Heart right ventricle (tissue), 16 donors: Measurements from ENCODE around the gene LMBR1L. TPM values are rescaled to one million over a fixed set of nuclear protein-coding genes. Genes with fewer than 3 reads are reported as not detected.

Experiments used
- ATAC-seq, 8 donors: fragments of 200-7000 bp; cut with Tn5 transposase; one replicate each; pipeline ENCODE4 v1.9.1; 2020; ENCODE audit warnings: mild to moderate bottlenecking in 8 of 8, moderate library complexity in 8 of 8, moderate number of reproducible peaks in 1 of 8
- DNase-seq, 2 donors: peaks; one replicate each; pipeline ENCODE4 v3.0.0-alpha.2; 2020
- H3K27ac ChIP-seq, 10 donors: fragments of 200-600 bp; sonication (generic) in 2 of 10; one replicate each; pipeline versions ENCODE4 v1.5.0 to v1.8.0; 2020 to 2022; ENCODE audit warnings: mild to moderate bottlenecking in 3 of 10
- H3K27me3 ChIP-seq, 7 donors: fragments of 200-600 bp; one replicate each; pipeline ENCODE4 v1.8.0; 2021 to 2022; ENCODE audit warnings: mild to moderate bottlenecking in 2 of 7
- H3K36me3 ChIP-seq, 9 donors: fragments of 200-600 bp; sonication (generic) in 1 of 9; one replicate each; pipeline versions ENCODE4 v1.5.0 to v1.8.0; 2020 to 2022; ENCODE audit warnings: mild to moderate bottlenecking in 2 of 9
- H3K4me1 ChIP-seq, 9 donors: fragments of 200-600 bp; sonication (generic) in 1 of 9; one replicate each; pipeline versions ENCODE4 v1.5.0 to v1.8.0; 2020 to 2022; ENCODE audit warnings: mild to moderate bottlenecking in 4 of 9
- H3K4me3 ChIP-seq, 10 donors: fragments of 200-600 bp; sonication (generic) in 2 of 10; one replicate each; pipeline versions ENCODE4 v1.5.0 to v1.8.0; 2020 to 2022; ENCODE audit warnings: mild to moderate bottlenecking in 7 of 10, moderate library complexity in 2 of 10
- H3K9me3 ChIP-seq, 11 donors: fragments of 200-600 bp in 10 of 11; sonication (generic) in 2 of 11; one replicate each; pipeline versions ENCODE4 v1.5.0 to v1.8.0; 2013 to 2022; ENCODE audit warnings: mild to moderate bottlenecking in 2 of 11, control low read depth in 1 of 11, moderate library complexity in 1 of 11
- CTCF ChIP-seq, 9 donors: fragments of 200-600 bp; sonication (generic) in 2 of 9; IDR thresholded peaks; one replicate each; pipeline versions ENCODE4 v1.5.0 to v1.8.0; 2021 to 2022; ENCODE audit warnings: antibody characterized with exemption in 9 of 9, mild to moderate bottlenecking in 5 of 9, moderate library complexity in 1 of 9
- WGBS, 2 donors: extraction: QIAGEN DNeasy Blood & Tissue Kit; methylation state at CpG; one replicate each; pipeline ENCODE4 v1.1.7; 2013; ENCODE audit warnings: inconsistent platforms in 1 of 2; 5-methylcytosine and 5-hydroxymethylcytosine counted together
- intact Hi-C, 10 donors: fragments of 100-400 bp; cut with DNase I; formaldehyde crosslinking; loops; one replicate each; pipeline versions ENCODE4 v1.11.1 to v1.14.2; 2022
- polyA plus RNA-seq, 2 donors: library from polyadenylated mRNA; stranded (reverse); fragments of 200-250 nt; gene quantifications; one replicate each; pipeline ENCODE4 v1.2.3, GENCODE V29; 2013
- total RNA-seq, 10 donors: library from RNA; stranded (reverse); fragmentation: NEBNext Ultra II Directional in 3 of 10; extraction: Animal tissue kit (Norgen Biotek cat#: 25700) in 3 of 10; gene quantifications; one replicate each; pipeline versions ENCODE4 v1.2.1 to v1.2.4, GENCODE V29; 2021 to 2023
- donor health status: Arrhythmogenic right ventricular cardiomyopathy.
- donor health status: ischemic (EF 13 %, LVEDD 7.1; RV severe dilation, severe dysfunction).
- donor health status: healthy with polysubstance abuse.
- donor health status: DM: no; HTN: yes; CAD: no.
- donor health status: DM: no; HTN: no; CAD: no.
- donor health status: ischemic (EF 25% LVEDD 6.9; RV normal size, moderate dysfunction).
- donor health status: ischemic (EF 25% LVEDD 5.7; RV mildly dilated, moderate dysfunction).
- donor health status: healthy.
- donor health status: DM: yes; HTN: yes; CAD: no.
- donor health status: Ischemic cardiomyopathy.
- donor health status: ischemic (EF 35%, LVEDD 5.7; RV mildly dilated, moderate dysfunction).
- donor health status: nonischemic (EF 11% LVEDD 7.7; RV severe dilation, severe dysfunction).
- donor health status: DM: yes; HTN: yes; CAD: no.
- donor health status: PGD.
- donor health status: ischemic (EF 29% LVEDD 5.4; RV normal size, mild dysfunction).
- donor health status: nonischemic (EF 23%, LVEDD 6.1; RV moderate dilation, normal function).

The LMBR1L gene
- total and polyA plus RNA-seq, 12 donors, result 21.5 to 51.8 (median 30.8) TPM

- intact Hi-C loops, result loop anchor here (2.0 to 10.0 kb wide), 6 partner anchors 19 to 147 kb away; no protein-coding TSS in a partner anchor
These were observed 20.6 kb downstream of the LMBR1L start for GRCh38 chr12:49089821-49090773.

GRCh38 chr12:49088932-49089330, 21.7 kb downstream of the LMBR1L start:
- no peak for ATAC-seq
- Histone ChIP-seq H3K27ac (no peak overlapping the region), H3K27me3 (peaks cover 7 to 57% (median 47%) of the 10 kb centered on the region in 7 donors), H3K4me3 (no peak overlapping the region), H3K4me1 (peaks cover 27 to 62% (median 57%) of the 10 kb centered on the region in 9 donors), H3K36me3 (no peaks in the 10 kb centered on the region), H3K9me3 (peaks cover 0 to 4% (median 0%) of the 10 kb centered on the region in 11 donors)
- intact Hi-C loops, result loop anchor here (1.0 to 10.0 kb wide), 9 partner anchors 20 to 148 kb away; no protein-coding TSS in a partner anchor
- 58 to 61% methylated on average over 6 of the region's 6 CpGs for WGBS, 2 donors
- DNase-seq, result no peak
- no peak for TF ChIP-seq CTCF (IDR thresholded peaks at IDR 0.05)

More at GRCh38 chr12:49089821-49090773, 20.6 kb downstream of the LMBR1L start:
- peak in 1 of 2 donors; percentile 40 for DNase-seq
- peaks cover 39 to 73% (median 68%) of the 10 kb centered on the region in 9 donors for H3K4me1 ChIP-seq
- H3K4me3 ChIP-seq, result peak overlapping the region; percentile 5 to 55 (median 46)
- 4 to 5% methylated on average over 88 of the region's 88 CpGs for WGBS, 2 donors
- ATAC-seq, result peak in 3 of 8 donors; percentile 12 to 30 (median 23)
- no peaks in the 10 kb centered on the region for H3K36me3 ChIP-seq
- no peaks in the 10 kb centered on the region for H3K9me3 ChIP-seq
- H3K27me3 ChIP-seq, result peaks cover 10 to 68% (median 52%) of the 10 kb centered on the region in 7 donors
- peak in 4 of 9 donors; percentile 20 to 37 (median 33) for TF ChIP-seq CTCF (IDR thresholded peaks at IDR 0.05)
- H3K27ac ChIP-seq, result peak overlapping the region in 3 of 10 donors; percentile 1 to 32 (median 31)

- peak; percentile 85 to 95 (median 92) for TF ChIP-seq CTCF (IDR thresholded peaks at IDR 0.05)
- Histone ChIP-seq H3K27me3 (peaks cover 7 to 51% (median 41%) of the 10 kb centered on the region in 7 donors), H3K4me3 (peak overlapping the region in 5 of 10 donors; percentile 13 to 24 (median 16)), H3K27ac (no peak overlapping the region), H3K9me3 (peaks cover 0 to 4% (median 0%) of the 10 kb centered on the region in 11 donors), H3K36me3 (no peaks in the 10 kb centered on the region), H3K4me1 (peaks cover 26 to 56% (median 51%) of the 10 kb centered on the region in 9 donors)
- ATAC-seq (peak; percentile 86 to 92 (median 90)), DNase-seq (peak; percentile 61 to 81)
- WGBS, 2 donors, result 2 to 3% methylated on average over 18 of the region's 18 CpGs
- intact Hi-C loops, result loop anchor here (1.0 to 10.0 kb wide), 9 partner anchors 20 to 149 kb away; no protein-coding TSS in a partner anchor
These were observed 22.3 kb downstream of the LMBR1L start for GRCh38 chr12:49088150-49088931.
